ENCODE measurements around the gene USO1.

USO1 gene

GRCh38 chr4:75848171-75848760 lies 123.9 kb downstream of the USO1 start:
- peak; percentile 15 to 66 for DNase-seq

DNA sequence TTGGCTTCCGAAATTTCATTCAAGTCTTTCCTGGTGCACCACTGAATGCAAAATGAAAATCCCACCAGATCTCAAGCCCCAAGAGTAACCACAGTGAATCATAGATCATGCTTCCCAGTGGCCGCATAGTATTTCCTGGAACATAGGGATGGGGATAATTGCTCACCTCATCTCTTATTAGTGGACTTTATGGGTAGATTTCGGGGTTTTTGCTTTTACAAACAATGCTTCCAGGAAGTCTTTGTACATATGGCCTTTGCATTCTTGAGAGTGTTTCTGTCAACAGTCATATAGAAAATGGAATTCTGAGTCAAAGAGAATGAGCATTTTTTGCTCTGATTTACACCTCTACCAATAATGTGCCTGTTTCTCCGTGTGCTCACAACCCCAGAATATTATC lies 124.5 kb downstream of the USO1 start:
- DNase-seq, result no peak

DNA sequence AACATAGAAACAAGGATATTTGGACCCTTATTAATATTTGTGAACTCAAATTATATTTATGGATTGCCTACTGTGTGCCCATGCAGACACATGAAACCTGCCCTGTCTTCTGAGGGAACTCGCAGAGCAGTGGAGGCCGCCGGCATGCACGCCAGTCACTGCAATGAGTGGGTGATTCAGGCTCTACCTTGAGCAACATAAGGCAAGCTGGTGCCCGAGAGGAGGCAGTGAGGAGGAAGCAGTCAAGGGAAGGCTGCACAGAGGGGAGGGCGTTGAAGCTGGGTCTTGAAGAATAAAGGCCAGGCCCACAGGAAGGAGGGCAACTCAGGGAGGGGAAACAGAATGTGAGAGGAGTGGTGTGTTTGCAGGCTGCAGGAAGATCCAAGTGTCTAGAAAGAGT lies 125.1 kb downstream of the USO1 start:
- DNase-seq, result no peak

- no peak for DNase-seq
These were observed 134.3 kb downstream of the USO1 start for GRCh38 chr4:75858721-75859120.

- DNase-seq, result no peak
These were observed 136.2 kb downstream of the USO1 start for GRCh38 chr4:75860606-75861005.
